Suppressor macrophage treated with lipopolysaccharide for 1 hour (primary cell): Measurements from ENCODE around the gene BTBD16.

Source experiments
- DNase-seq, 3 donors: peaks; one replicate each; pipeline ENCODE4 v3.0.0-alpha.2; 2020 to 2022

The BTBD16 gene

DNA sequence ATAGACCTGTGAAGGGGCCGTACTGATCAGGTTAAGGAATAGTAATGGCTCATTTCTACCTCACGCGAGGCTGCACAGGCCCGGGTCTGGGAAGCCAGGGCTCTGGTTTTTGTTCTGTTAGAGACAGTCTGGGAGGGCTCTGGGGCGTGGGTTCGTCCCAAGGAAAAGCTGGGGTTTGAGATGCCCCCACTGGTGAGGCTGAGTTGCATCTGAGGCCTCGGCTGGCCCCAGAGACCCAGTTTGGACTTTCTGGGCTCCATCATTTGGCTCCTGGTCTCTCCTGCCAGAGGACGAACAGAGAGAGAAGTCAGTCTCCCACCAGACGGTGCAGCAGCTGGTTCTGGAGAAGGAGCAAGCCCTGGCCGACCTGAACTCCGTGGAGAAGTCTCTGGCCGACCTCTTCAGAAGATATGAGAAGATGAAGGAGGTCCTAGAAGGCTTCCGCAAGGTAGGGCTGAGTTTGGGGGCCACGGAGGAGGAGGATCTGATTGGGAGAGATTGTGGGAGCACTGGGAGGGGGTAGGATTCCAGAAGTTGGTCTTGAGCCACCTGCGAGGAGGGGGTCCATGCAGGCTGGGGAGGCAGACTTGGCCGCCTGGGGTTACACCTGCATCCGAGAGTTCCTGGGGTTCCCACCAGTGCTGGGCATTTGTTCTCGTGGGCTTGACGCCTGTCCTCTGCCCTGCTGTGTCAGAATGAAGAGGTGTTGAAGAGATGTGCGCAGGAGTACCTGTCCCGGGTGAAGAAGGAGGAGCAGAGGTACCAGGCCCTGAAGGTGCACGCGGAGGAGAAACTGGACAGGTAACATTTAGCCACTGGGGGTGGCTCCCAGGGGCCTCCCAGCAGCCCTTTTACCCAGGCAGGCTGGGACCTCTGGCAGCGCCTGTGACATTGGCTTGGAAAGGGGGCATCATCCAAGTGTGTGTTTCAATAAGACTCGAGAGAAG, 22.5 kb upstream of the BTBD16 start:
- DNase-seq: no peak

DNA sequence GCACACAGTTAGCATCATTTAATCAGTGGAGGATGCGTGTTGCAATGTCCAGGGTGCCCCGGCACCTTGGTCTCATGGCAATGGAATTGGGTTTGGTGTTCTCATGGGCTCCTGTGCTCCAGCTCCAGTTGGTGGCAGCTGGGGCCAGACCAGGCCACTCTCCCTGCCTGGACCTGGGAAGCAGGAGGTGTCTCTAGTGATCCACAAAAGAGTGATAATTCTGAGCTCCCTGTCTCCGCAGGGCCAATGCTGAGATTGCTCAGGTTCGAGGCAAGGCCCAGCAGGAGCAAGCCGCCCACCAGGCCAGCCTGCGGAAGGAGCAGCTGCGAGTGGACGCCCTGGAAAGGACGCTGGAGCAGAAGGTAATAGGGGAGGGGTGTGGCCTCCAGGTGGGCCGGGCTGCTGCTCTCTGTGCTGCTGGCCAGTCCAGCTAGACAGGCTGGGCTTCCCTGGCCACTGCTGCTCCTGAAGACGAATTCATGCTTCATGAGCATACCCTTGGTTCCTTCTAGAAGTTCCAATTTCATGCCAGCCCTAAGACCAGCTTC, 21.7 kb upstream of the BTBD16 start:
- no peak for DNase-seq

GRCh38 chr10:122249991-122250750, 20.9 kb upstream of the BTBD16 start:
- DNase-seq: no peak

- DNase-seq: no peak
Measured at GRCh38 chr10:122251459-122252255, 19.4 kb upstream of the BTBD16 start.

GRCh38 chr10:122252805-122253204, 18.3 kb upstream of the BTBD16 start:
- DNase-seq: peak; percentile 10 to 65 (median 18)

GRCh38 chr10:122253605-122254004, 17.5 kb upstream of the BTBD16 start:
- DNase-seq: no peak

DNA sequence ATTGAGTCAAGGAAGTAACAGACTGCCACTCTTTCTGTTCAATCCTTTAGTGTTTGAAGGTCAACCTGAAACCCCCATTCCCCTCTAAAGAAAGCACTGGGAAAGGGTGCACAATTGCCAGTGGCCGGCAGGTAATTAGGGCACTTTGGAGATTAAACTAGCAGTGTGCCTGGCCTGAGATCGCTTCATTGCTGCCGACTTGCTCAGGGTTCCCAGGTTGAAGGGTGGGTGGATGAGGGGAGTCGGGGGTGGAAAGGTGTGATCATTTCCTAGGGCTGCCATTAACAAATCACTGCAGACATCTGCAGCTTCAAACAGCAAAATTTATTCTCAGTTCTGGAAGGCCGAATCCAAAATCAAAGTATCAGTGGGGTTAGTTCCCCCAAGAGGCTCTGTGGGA, 16.3 kb upstream of the BTBD16 start:
- DNase-seq: no peak

GRCh38 chr10:122255509-122256301, 15.4 kb upstream of the BTBD16 start:
- DNase-seq: no peak

GRCh38 chr10:122257041-122257440, 14.1 kb upstream of the BTBD16 start:
- no peak for DNase-seq

GRCh38 chr10:122258136-122259074, 12.7 kb upstream of the BTBD16 start:
- DNase-seq: no peak

- no peak for DNase-seq
Measured at GRCh38 chr10:122259075-122259466, 12.0 kb upstream of the BTBD16 start.

GRCh38 chr10:122261584-122261983, 9.5 kb upstream of the BTBD16 start:
- no peak for DNase-seq

GRCh38 chr10:122263971-122264370, 7.1 kb upstream of the BTBD16 start:
- DNase-seq: no peak

GRCh38 chr10:122264436-122264835, 6.7 kb upstream of the BTBD16 start:
- no peak for DNase-seq

GRCh38 chr10:122264931-122265330, 6.2 kb upstream of the BTBD16 start:
- DNase-seq: no peak

DNA sequence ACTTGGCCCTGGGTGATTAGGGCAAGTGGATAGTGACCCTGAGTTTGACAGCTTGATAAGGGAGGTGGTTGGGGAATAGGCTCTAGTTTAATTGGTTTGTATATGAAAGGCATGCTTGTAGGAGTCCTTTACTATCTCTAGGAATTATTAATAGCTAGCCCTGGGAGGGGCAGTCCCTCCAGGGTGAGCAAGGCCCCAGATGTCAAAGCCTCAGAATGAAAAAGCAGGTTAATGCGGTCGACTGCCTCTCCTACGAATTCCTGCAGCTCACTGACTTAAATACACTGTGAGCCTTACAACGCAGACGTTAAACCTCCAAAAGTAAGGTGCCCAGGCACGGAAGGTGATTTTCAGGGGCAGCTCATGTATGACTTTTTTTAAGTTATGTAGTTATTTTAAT, 5.2 kb upstream of the BTBD16 start:
- no peak for DNase-seq

- peak; percentile 35 to 60 (median 48) for DNase-seq
Measured at GRCh38 chr10:122267849-122268737, 3.0 kb upstream of the BTBD16 start.

DNA sequence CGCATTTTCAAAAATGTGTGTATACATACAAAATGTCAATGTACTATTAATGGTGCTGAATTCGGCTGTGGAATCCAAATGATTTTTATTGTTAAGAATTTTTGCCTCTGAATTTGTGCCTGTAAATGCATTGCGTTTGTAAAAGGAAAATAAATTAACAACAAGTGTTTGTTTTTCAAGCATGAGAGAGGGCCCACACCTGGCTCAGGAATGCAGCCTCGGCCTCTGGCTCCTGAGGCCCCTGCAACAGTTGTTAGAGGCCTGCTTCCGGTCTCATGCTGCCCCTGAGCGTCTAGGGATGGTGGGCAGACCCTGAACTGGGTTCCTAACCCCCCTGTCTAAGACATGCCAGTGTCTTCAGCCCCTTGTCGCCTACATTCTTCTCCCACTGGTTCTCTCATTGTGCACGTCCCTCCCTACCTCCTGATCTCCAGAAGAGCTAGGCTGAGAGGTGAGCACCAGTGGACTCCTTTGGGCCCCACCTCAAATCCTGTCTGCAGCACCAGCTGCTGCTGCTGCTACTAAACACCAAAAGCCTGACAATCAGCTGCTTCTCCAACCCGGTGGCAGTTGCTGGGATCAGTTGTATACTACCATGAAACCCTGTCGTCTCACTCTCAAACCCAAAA, 1.9 kb upstream of the BTBD16 start:
- no peak for DNase-seq

DNA sequence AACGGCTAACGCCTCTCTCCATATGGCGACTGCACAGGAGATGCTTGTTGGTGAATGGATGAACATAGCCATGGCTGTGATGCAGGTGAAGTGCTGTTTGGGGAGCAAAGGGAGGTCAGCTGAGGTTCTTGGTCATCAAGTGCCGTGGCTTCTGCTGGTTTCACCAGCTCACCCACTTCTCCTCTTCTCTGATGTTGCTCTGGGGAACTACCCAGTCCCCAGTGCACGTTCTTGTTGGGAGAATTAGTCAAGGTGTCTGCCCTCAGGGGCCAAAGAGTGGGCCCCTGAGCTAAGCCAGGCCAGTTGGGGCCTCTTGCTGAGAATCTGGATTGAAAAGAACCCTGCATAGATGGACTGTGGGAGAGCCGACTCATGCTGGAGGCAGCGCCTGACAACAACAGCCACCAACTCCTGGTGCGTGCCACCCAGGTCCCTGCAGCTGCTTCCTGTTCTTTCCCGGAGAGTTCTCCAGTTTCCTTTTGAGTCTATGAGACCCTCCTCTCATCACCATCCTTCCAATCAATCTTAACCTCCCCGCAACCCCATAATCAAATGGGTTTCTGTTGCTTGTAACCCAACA, 3.0 kb downstream of the BTBD16 start:
- no peak for DNase-seq
